GM23248 (cell line): Measurements from ENCODE around the gene SARDH. TPM values are rescaled to one million over a fixed set of nuclear protein-coding genes. Genes with fewer than 3 reads are reported as not detected.
"Not testable (repeated sequence)": the region's sequence is repeated elsewhere in the genome, so short reads cannot be mapped to it uniquely, and the experiment has no call there.

ENCODE experiments used
- DNase-seq: peaks from one replicate; pipeline ENCODE4 v3.0.0-alpha.2; 2015
- H2AFZ ChIP-seq: fragments of 200-600 bp; sonication (generic); 2 replicates; pipeline ENCODE4 v1.6.1; 2016; ENCODE audit warnings: antibody characterized with exemption
- H3F3A ChIP-seq: fragments of 200-600 bp; sonication (generic); 2 replicates; pipeline ENCODE4 v1.6.1; 2016; ENCODE audit warnings: mild to moderate bottlenecking, antibody characterized with exemption, mixed run types; ENCODE audit not compliant: insufficient read depth
- H3K27ac ChIP-seq: fragments of 200-600 bp; sonication (generic); 2 replicates; pipeline ENCODE4 v1.5.1; 2016; ENCODE audit warnings: mild to moderate bottlenecking
- H3K27me3 ChIP-seq: fragments of 200-600 bp; sonication (generic); replicated peaks from 2 replicates; pipeline ENCODE4 v1.6.1; 2016; ENCODE audit warnings: mild to moderate bottlenecking; ENCODE audit not compliant: insufficient read depth
- H3K36me3 ChIP-seq: fragments of 200-600 bp; sonication (generic); 2 replicates; pipeline ENCODE4 v1.6.1; 2016; ENCODE audit warnings: low read depth, mild to moderate bottlenecking
- H3K4me1 ChIP-seq: fragments of 200-600 bp; sonication (generic); 2 replicates; pipeline ENCODE4 v1.6.1; 2016; ENCODE audit warnings: mild to moderate bottlenecking; ENCODE audit not compliant: insufficient read depth
- H3K4me2 ChIP-seq: fragments of 200-600 bp; sonication (generic); one replicate; pipeline ENCODE4 v1.6.1; 2016; ENCODE audit warnings: mild to moderate bottlenecking; ENCODE audit not compliant: unreplicated experiment
- H3K4me3 ChIP-seq: fragments of 200-600 bp; sonication (generic); 2 replicates; pipeline ENCODE4 v1.5.1; 2016; ENCODE audit warnings: mild to moderate bottlenecking
- H3K79me2 ChIP-seq: fragments of 200-600 bp; sonication (generic); 2 replicates; pipeline ENCODE4 v1.6.1; 2016; ENCODE audit warnings: mild to moderate bottlenecking; ENCODE audit not compliant: insufficient read depth
- H3K9ac ChIP-seq: fragments of 200-600 bp; sonication (generic); 2 replicates; pipeline ENCODE4 v1.6.1; 2016; ENCODE audit warnings: mild to moderate bottlenecking
- H3K9me2 ChIP-seq: fragments of 200-600 bp; sonication (generic); 2 replicates; pipeline ENCODE4 v1.6.1; 2016; ENCODE audit warnings: mixed run types, mild to moderate bottlenecking, moderate library complexity; ENCODE audit not compliant: insufficient read depth
- H3K9me3 ChIP-seq: fragments of 200-600 bp; sonication (generic); one replicate; pipeline ENCODE4 v1.6.1; 2017; ENCODE audit warnings: low read depth
- H4K20me1 ChIP-seq: fragments of 200-600 bp; sonication (generic); 2 replicates; pipeline ENCODE4 v1.6.0; 2016; ENCODE audit not compliant: insufficient read depth
- EZH2 ChIP-seq: fragments of 200-600 bp; sonication (generic); IDR thresholded peaks from 2 replicates; pipeline ENCODE4 v1.6.1; 2018; ENCODE audit warnings: antibody characterized with exemption, mild to moderate bottlenecking; ENCODE audit not compliant: insufficient read depth, poor library complexity, severe bottlenecking
- EZH2phosphoT487 ChIP-seq: fragments of 200-600 bp; sonication (generic); IDR thresholded peaks from 2 replicates; pipeline ENCODE4 v1.6.1; 2018; ENCODE audit warnings: antibody characterized with exemption, moderate library complexity, mild to moderate bottlenecking, low read depth; ENCODE audit not compliant: insufficient read depth
- WGBS, 2 experiments: methylation state at CpG; one replicate each; pipeline ENCODE4 v1.1.6; 2015 to 2017; ENCODE audit warnings: low lambda C conversion rate in 2 of 2, low coverage in 1 of 2; ENCODE audit errors: missing lambda C conversion rate in 2 of 2; 5-methylcytosine and 5-hydroxymethylcytosine counted together
- in situ Hi-C: fragments of 300-500 bp; cut with MboI; formaldehyde crosslinking; loops from 2 replicates; pipeline ENCODE4 v1.15.0; 2020
- polyA plus RNA-seq: library from polyadenylated mRNA; unstranded; fragments of >200 nt; fragmentation: Nextera tagmentation; extraction: Ambion mirVana; gene quantifications from 2 replicates; pipeline ENCODE4 v1.2.1, GENCODE V29; 2016
- total RNA-seq: library from RNA; depleted of rRNA; stranded (reverse); fragments of >200 nt; shearing (Covaris generic); gene quantifications from 2 replicates; pipeline ENCODE4 v1.2.3, GENCODE V29; 2014

Gene SARDH
- total and polyA plus RNA-seq, 2 experiments from 2014 or later, result 0.16 to 2.4 TPM

DNA sequence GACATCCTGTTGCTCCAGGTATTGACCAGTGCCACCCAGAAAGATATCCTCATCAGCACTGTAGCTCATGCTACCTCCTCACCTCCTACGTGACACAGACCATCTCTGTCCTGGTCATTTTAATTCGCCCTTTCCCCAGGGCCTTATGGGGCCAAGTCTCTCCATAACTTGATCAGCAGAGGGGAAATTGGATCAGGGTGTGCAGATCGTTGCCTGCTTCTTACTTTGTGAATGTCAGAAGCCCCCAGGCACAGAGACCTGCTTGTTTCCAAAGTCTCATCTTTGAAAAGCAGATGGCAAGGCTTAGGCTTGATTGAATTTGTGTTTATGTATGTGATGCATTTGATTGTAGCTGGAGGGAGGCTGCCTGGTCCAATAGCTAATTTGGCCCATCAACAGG lies 110.8 kb downstream of the SARDH start:
- no peaks in the 10 kb centered on the region for H3K36me3 ChIP-seq
- H3K4me3 ChIP-seq, result no peak overlapping the region
- H3K27ac ChIP-seq, result no peak overlapping the region
- no peaks in the 10 kb centered on the region for H3K79me2 ChIP-seq
- H3K4me1 ChIP-seq, result no peaks in the 10 kb centered on the region
- H3K9ac ChIP-seq, result no peak overlapping the region
- H3K4me2 ChIP-seq, result no peak overlapping the region
- in situ Hi-C loops, result no loop called here
- no peaks in the 10 kb centered on the region for H3K9me2 ChIP-seq
- peaks cover 18% of the 10 kb centered on the region for H3K27me3 ChIP-seq
- DNase-seq, result no peak
- H3F3A ChIP-seq, result no peaks in the 10 kb centered on the region
- WGBS, 2 experiments, result 14 to 30% methylated on average over 3 of the region's 3 CpGs
- no peaks in the 10 kb centered on the region for H4K20me1 ChIP-seq
- H2AFZ ChIP-seq, result no peak overlapping the region
- no peak for TF ChIP-seq EZH2
- TF ChIP-seq EZH2phosphoT487, result no peak
- no peaks in the 10 kb centered on the region for H3K9me3 ChIP-seq

- H3K4me1 ChIP-seq, H3K79me2 ChIP-seq, H3K9me2 ChIP-seq, H3K4me3 ChIP-seq, H3K9me3 ChIP-seq, H3F3A ChIP-seq, H4K20me1 ChIP-seq, H3K4me2 ChIP-seq, DNase-seq, in situ Hi-C loops, H3K27ac ChIP-seq, H2AFZ ChIP-seq, H3K36me3 ChIP-seq, H3K9ac ChIP-seq: not testable (repeated sequence)
- H3K27me3 ChIP-seq, result peaks cover 27% of the 10 kb centered on the region
These were observed 112.1 kb downstream of the SARDH start for GRCh38 chr9:133626008-133626407.

DNA sequence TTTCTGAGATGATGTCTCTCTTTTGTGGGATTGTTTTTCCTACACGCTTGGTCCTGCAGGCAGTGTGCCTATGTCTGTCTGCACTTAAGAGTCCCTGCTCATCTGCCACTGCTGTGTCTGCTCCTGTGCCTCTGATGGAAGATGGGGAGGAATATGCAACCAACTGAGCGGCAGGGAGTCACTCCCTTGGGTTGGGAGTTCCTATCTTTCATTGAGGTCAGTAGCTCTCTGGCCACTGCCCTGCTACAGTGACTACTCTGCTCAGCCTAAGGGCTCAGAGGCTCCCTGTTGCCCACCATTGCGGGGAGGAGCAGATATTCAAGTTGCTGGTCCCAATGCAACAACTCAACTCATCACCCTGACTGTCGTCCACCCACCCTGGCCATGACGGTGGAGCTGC lies 115.6 kb downstream of the SARDH start:
- H3K79me2 ChIP-seq, result no peaks in the 10 kb centered on the region
- no peaks in the 10 kb centered on the region for H3K9me3 ChIP-seq
- H3F3A ChIP-seq, result no peaks in the 10 kb centered on the region
- H3K9ac ChIP-seq, result no peak overlapping the region
- no peak overlapping the region for H2AFZ ChIP-seq
- DNase-seq, result no peak
- no peaks in the 10 kb centered on the region for H4K20me1 ChIP-seq
- H3K27me3 ChIP-seq, result peaks cover 50% of the 10 kb centered on the region
- H3K27ac ChIP-seq, result no peak overlapping the region
- no peak overlapping the region for H3K4me3 ChIP-seq
- no peaks in the 10 kb centered on the region for H3K9me2 ChIP-seq
- WGBS, 2 experiments, result 44 to 48% methylated on average over 5 of the region's 5 CpGs
- H3K4me2 ChIP-seq, result no peak overlapping the region
- no peaks in the 10 kb centered on the region for H3K36me3 ChIP-seq
- H3K4me1 ChIP-seq, result no peaks in the 10 kb centered on the region
- TF ChIP-seq EZH2 (no peak), EZH2phosphoT487 (no peak)
- in situ Hi-C loops, result no loop called here

GRCh38 chr9:133621725-133622267 lies 116.4 kb downstream of the SARDH start:
- no peak for TF ChIP-seq EZH2phosphoT487
- TF ChIP-seq EZH2, result no peak
- Histone ChIP-seq H2AFZ (no peak overlapping the region), H3K4me2 (no peak overlapping the region), H4K20me1 (no peaks in the 10 kb centered on the region), H3K36me3 (no peaks in the 10 kb centered on the region), H3K27ac (no peak overlapping the region), H3K9ac (no peak overlapping the region), H3K4me1 (no peaks in the 10 kb centered on the region), H3F3A (no peaks in the 10 kb centered on the region), H3K9me3 (no peaks in the 10 kb centered on the region), H3K4me3 (no peak overlapping the region), H3K27me3 (peaks cover 50% of the 10 kb centered on the region), H3K79me2 (no peaks in the 10 kb centered on the region), H3K9me2 (no peaks in the 10 kb centered on the region)
- 15 to 21% methylated on average over 11 of the region's 11 CpGs for WGBS, 2 experiments
- DNase-seq, result no peak
- in situ Hi-C loops, result no loop called here

- in situ Hi-C loops, result no loop called here
- Histone ChIP-seq H3K9ac (no peak overlapping the region), H3K79me2 (no peaks in the 10 kb centered on the region), H3K9me3 (no peaks in the 10 kb centered on the region), H3K27ac (no peak overlapping the region), H3K36me3 (no peaks in the 10 kb centered on the region), H3K4me1 (no peaks in the 10 kb centered on the region), H3K4me2 (no peak overlapping the region), H3F3A (no peaks in the 10 kb centered on the region), H3K27me3 (peaks cover 54% of the 10 kb centered on the region), H2AFZ (no peak overlapping the region), H3K9me2 (no peaks in the 10 kb centered on the region), H3K4me3 (no peak overlapping the region), H4K20me1 (no peaks in the 10 kb centered on the region)
- WGBS, 2 experiments, result 0 to 1% methylated on average over 8 of the region's 8 CpGs
- no peak for DNase-seq
- TF ChIP-seq EZH2phosphoT487 (no peak), EZH2 (no peak)
These were observed 118.4 kb downstream of the SARDH start for GRCh38 chr9:133619791-133620190.
